ENCODE results near the gene DYSF. TPM values are rescaled to one million over a fixed set of nuclear protein-coding genes. Genes with fewer than 3 reads are reported as not detected.

DYSF gene
- total RNA-seq, 4 donors from 2014 or later = 2.4 to 10.6 (median 4.3) TPM

DNA sequence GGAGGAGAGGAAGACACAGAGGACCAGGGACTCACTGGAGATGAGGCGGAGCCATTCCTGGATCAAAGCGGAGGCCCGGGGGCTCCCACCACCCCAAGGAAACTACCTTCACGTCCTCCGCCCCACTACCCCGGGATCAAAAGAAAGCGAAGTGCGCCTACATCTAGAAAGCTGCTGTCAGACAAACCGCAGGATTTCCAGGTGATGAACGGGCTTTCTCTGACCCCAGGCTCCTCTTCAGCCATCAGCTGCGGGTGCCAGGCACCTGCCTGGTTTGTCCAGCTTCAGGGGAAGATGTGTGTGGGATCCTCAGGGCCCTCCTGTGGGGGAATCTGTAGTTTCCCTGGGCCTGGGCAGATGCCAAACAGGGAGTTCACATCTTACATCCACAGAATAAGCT is 60.4 kb downstream of the DYSF start:
- Histone ChIP-seq H3K27ac (no peak overlapping the region), H3K4me3 (no peak overlapping the region), H3K4me1 (peaks cover 0 to 3% (median 0%) of the 10 kb centered on the region in 3 donors), H3K27me3 (peaks cover 0 to 4% (median 0%) of the 10 kb centered on the region in 4 donors), H3K9me3 (no peaks in the 10 kb centered on the region), H3K36me3 (no peaks in the 10 kb centered on the region)
- intact Hi-C loops (cut with DNase I) = loop anchor here (5.0 kb wide), 1 partner anchor 211 kb away; no protein-coding TSS in a partner anchor
- DNase-seq = no peak
- TF ChIP-seq POLR2A (IDR thresholded peaks at IDR 0.05) = no peak
- TF ChIP-seq, protein P1, sequence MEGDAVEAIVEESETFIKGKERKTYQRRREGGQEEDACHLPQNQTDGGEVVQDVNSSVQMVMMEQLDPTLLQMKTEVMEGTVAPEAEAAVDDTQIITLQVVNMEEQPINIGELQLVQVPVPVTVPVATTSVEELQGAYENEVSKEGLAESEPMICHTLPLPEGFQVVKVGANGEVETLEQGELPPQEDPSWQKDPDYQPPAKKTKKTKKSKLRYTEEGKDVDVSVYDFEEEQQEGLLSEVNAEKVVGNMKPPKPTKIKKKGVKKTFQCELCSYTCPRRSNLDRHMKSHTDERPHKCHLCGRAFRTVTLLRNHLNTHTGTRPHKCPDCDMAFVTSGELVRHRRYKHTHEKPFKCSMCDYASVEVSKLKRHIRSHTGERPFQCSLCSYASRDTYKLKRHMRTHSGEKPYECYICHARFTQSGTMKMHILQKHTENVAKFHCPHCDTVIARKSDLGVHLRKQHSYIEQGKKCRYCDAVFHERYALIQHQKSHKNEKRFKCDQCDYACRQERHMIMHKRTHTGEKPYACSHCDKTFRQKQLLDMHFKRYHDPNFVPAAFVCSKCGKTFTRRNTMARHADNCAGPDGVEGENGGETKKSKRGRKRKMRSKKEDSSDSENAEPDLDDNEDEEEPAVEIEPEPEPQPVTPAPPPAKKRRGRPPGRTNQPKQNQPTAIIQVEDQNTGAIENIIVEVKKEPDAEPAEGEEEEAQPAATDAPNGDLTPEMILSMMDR (IDR thresholded peaks at IDR 0.05) = no peak
- WGBS, 2 donors = 66% methylated on average over 8 of the region's 11 CpGs; no CpG with 5 or more reads in 1 of the 2 donors

DNA sequence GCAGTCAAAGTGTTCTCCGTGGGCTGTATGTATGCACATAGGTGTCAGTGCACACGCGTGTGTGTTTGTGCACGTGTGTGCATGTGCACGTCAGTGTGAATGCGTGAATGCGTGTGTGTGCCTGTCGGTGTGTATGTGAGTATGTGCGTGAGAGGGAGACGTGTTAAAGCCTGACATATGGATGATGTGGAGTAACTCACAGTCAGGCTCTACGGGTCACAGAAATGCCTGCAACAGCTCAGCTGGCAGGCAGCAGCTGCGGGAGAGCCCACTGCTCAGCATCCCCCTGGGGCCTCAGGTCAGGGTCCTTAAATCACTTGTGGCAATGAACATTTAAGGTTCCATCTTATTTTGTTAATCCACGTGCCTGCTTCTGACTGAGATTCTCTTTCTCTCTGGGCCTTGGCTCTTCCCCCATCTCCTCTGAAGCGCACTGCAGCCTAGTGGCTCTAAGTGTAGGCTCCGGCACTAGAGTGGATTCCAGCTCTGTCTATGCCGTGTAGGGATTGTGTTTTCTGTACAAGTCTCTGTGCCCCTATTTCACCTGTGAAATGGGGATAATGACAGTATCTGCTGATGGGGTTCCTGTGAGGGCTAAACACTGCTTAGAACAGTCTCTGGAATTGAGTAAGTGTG is 63.0 kb downstream of the DYSF start:
- intact Hi-C loops (cut with DNase I) = no loop called here
- 80 to 84% methylated on average over 14 of the region's 16 CpGs for WGBS, 2 donors
- Histone ChIP-seq H3K4me1 (no peaks in the 10 kb centered on the region), H3K36me3 (no peaks in the 10 kb centered on the region), H3K27ac (no peak overlapping the region), H3K27me3 (peaks cover 0 to 4% (median 0%) of the 10 kb centered on the region in 4 donors), H3K9me3 (no peaks in the 10 kb centered on the region), H3K4me3 (no peak overlapping the region)
- no peak for DNase-seq
- TF ChIP-seq, protein P1 (IDR thresholded peaks at IDR 0.05) = no peak

DNA sequence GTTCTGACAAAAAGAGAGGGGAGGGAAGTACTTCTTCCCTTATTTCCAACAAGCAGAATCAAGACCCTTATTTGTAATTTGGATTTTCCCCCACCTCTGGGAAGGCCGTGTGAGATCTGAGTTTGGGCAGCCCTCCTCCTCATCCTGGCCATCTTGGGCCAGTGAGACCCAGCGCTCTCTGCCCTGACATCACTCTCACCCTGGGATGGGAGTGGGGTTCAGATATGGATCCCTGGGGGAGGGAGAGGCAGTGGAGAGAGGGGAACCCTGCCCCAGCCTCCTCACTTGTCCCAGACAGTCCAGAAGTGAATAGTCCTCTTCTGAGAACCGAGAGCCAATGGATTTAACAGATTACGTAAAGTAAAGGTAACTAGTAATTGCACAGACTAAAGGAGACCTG is 64.5 kb downstream of the DYSF start:
- Histone ChIP-seq H3K27ac (no peak overlapping the region), H3K9me3 (no peaks in the 10 kb centered on the region), H3K4me1 (no peaks in the 10 kb centered on the region), H3K4me3 (no peak overlapping the region), H3K36me3 (no peaks in the 10 kb centered on the region), H3K27me3 (peaks cover 0 to 4% (median 0%) of the 10 kb centered on the region in 4 donors)
- 69 to 73% methylated on average over 3 to 4 of the region's 4 CpGs for WGBS, 2 donors
- intact Hi-C loops (cut with DNase I) = no loop called here
- DNase-seq = no peak
- TF ChIP-seq POLR2A (IDR thresholded peaks at IDR 0.05) = no peak
- TF ChIP-seq, protein P1 (IDR thresholded peaks at IDR 0.05) = no peak

DNA sequence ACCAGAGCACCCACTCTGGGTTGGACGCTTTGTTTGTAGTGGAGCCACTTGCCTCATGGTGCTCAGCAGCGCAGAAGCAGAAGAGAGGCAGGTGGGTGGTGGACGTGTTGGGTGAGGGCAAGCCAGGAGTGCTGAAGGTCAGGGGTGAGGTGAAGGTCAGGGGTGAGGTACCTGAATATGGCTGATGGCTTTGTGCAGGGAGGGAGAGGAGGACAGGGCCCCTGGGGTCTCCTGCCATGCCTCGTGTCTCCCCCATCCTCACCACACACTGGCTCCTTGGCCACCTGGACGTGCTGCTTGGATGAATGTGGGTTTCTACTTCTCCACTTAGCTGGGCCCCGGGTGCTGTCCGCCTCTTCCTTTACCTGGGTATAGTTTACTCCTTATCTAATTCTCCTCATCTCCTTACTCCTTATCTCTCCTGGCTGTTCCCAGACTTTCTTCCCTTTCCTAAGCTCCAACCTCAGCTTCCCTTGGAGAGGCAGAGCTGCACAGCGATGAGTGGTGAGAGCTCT is 68.1 kb downstream of the DYSF start:
- intact Hi-C loops (cut with DNase I) = no loop called here
- no peak for TF ChIP-seq POLR2A (IDR thresholded peaks at IDR 0.05)
- TF ChIP-seq, protein P1 (IDR thresholded peaks at IDR 0.05) = no peak
- Histone ChIP-seq H3K4me1 (no peaks in the 10 kb centered on the region), H3K27ac (no peak overlapping the region), H3K36me3 (peaks cover 0 to 6% (median 0%) of the 10 kb centered on the region in 3 donors), H3K27me3 (no peaks in the 10 kb centered on the region), H3K4me3 (no peak overlapping the region), H3K9me3 (no peaks in the 10 kb centered on the region)
- 75 to 77% methylated on average over 8 of the region's 8 CpGs for WGBS, 2 donors
- DNase-seq = no peak

DNA sequence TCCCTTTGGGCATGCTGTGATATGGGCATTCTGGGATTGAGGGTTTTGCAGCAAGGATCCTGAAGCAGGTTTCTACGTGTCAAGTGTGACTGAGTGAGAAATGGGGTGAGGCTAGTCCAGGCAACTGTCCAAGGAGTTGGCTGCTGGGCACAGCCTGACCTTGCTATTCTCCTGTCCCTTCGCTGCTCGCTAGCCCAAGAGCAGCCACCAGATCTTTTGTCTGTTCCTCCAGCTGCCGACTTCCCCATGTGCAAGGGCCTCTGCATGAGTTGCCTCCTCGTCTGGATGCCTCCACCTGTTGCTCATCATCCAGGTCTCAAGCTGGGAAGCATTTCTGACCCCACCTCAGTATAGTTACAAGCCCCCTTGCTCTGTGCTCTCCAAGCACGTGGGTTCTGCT is 71.1 kb downstream of the DYSF start:
- Histone ChIP-seq H3K4me3 (no peak overlapping the region), H3K27ac (no peak overlapping the region)

More for the DNA sequence above, 71.1 kb downstream of the DYSF start:
- 57% methylated on average over 6 of the region's 6 CpGs for WGBS, 2 donors
- no peaks in the 10 kb centered on the region for H3K27me3 ChIP-seq
- TF ChIP-seq, protein P1 (IDR thresholded peaks at IDR 0.05) = no peak
- no peak for TF ChIP-seq POLR2A (IDR thresholded peaks at IDR 0.05)
- H3K36me3 ChIP-seq = peaks cover 0 to 6% (median 0%) of the 10 kb centered on the region in 3 donors
- no peaks in the 10 kb centered on the region for H3K4me1 ChIP-seq
- DNase-seq = no peak
- intact Hi-C loops (cut with DNase I) = no loop called here
- H3K9me3 ChIP-seq = no peaks in the 10 kb centered on the region

All from esophagus squamous epithelium (tissue), 5 donors.